HepG2 (cell line): ENCODE measurements around the gene ALKBH5. TPM values are rescaled to one million over a fixed set of nuclear protein-coding genes. Genes with fewer than 3 reads are reported as not detected.

Experiments
- CHD2 ChIP-seq: IDR thresholded peaks from 2 replicates; pipeline ENCODE4 v1.6.1; 2011; ENCODE audit warnings: low read depth, low read length, improper control_type of control experiment
- JUN ChIP-seq: sonication (generic); formaldehyde crosslinking; IDR thresholded peaks from 2 replicates; pipeline ENCODE4 v1.4.0; 2020; ENCODE audit warnings: mild to moderate bottlenecking, missing genetic modification reagents
- KDM4B ChIP-seq: sonication (generic); formaldehyde crosslinking; IDR thresholded peaks from 2 replicates; pipeline ENCODE4 v1.4.0; 2020; ENCODE audit warnings: missing genetic modification reagents
- KLF9 ChIP-seq: IDR thresholded peaks from 2 replicates; pipeline ENCODE4 v1.6.1; 2016; ENCODE audit warnings: low read depth
- MAFF ChIP-seq: IDR thresholded peaks from 2 replicates; pipeline ENCODE4 v1.6.1; 2011; ENCODE audit warnings: low read depth, low read length, improper control_type of control experiment
- NFYB ChIP-seq: sonication (generic); formaldehyde crosslinking; IDR thresholded peaks from 2 replicates; pipeline ENCODE4 v1.4.0; 2020; ENCODE audit warnings: missing genetic modification reagents
- PRPF4 ChIP-seq: fragments of 200-400 bp; formaldehyde crosslinking; IDR thresholded peaks from 2 replicates; pipeline ENCODE4 v1.6.1; 2016; ENCODE audit warnings: low read length, low read depth; ENCODE audit not compliant: poor library complexity, severe bottlenecking
- RXRB ChIP-seq: IDR thresholded peaks from 2 replicates; pipeline ENCODE4 v1.6.1; 2016; ENCODE audit warnings: borderline replicate concordance, missing genetic modification reagents, missing compliant biosample characterization
- TBP ChIP-seq: sonication (generic); formaldehyde crosslinking; IDR thresholded peaks from 2 replicates; pipeline ENCODE4 v1.5.0; 2020; ENCODE audit warnings: missing genetic modification reagents
- TEAD2 ChIP-seq: sonication (generic); formaldehyde crosslinking; IDR thresholded peaks from 2 replicates; pipeline ENCODE4 v1.9.0; 2021; ENCODE audit warnings: missing genetic modification reagents
- ZMYM3 ChIP-seq: sonication (generic); formaldehyde crosslinking; IDR thresholded peaks from 2 replicates; pipeline ENCODE4 v1.5.1; 2020; ENCODE audit warnings: mild to moderate bottlenecking, missing genetic modification reagents
- ZNF383 ChIP-seq: sonication (generic); formaldehyde crosslinking; IDR thresholded peaks from 2 replicates; pipeline ENCODE4 v1.4.0; 2020; ENCODE audit warnings: missing genetic modification reagents, mild to moderate bottlenecking, borderline replicate concordance
- ZNF431 ChIP-seq: sonication (generic); formaldehyde crosslinking; IDR thresholded peaks from 2 replicates; pipeline ENCODE4 v1.9.0; 2022; ENCODE audit warnings: missing genetic modification reagents, low read depth, mild to moderate bottlenecking, borderline replicate concordance
- ZNF484 ChIP-seq: sonication (generic); formaldehyde crosslinking; IDR thresholded peaks from 2 replicates; pipeline ENCODE4 v1.5.1; 2020; ENCODE audit warnings: mild to moderate bottlenecking, low read depth, missing genetic modification reagents, borderline replicate concordance
- ZNF569 ChIP-seq: sonication (generic); formaldehyde crosslinking; IDR thresholded peaks from 2 replicates; pipeline ENCODE4 v1.5.0; 2020; ENCODE audit warnings: mild to moderate bottlenecking, missing genetic modification reagents, moderate library complexity, borderline replicate concordance
- ZNF788 ChIP-seq: sonication (generic); formaldehyde crosslinking; IDR thresholded peaks from 2 replicates; pipeline ENCODE4 v1.5.0; 2020; ENCODE audit warnings: mild to moderate bottlenecking, missing genetic modification reagents, borderline replicate concordance
- ZNF792 ChIP-seq: IDR thresholded peaks from 2 replicates; pipeline ENCODE4 v1.6.1; 2016
- ZNF878 ChIP-seq: sonication (generic); formaldehyde crosslinking; IDR thresholded peaks from 2 replicates; pipeline ENCODE4 v1.8.1; 2023; ENCODE audit warnings: mild to moderate bottlenecking, missing genetic modification reagents, moderate library complexity
- polyA plus RNA-seq, 8 experiments: library from polyadenylated mRNA; depleted of rRNA in 3 of 8; stranded (reverse) in 7 of 8; unstranded in 1 of 8; fragments of >200 nt; fragmentation: Illumina TruSeq in 4 of 8; extraction: Trizol in 4 of 8; gene quantifications; 2 replicates each; pipeline versions ENCODE4 v1.2.1 to v1.2.3, GENCODE V29; 2011 to 2016; ENCODE audit warnings: low read depth in 4 of 8, missing spikeins in 1 of 8, mixed read lengths in 1 of 8; ENCODE audit not compliant: insufficient read depth in 1 of 8
- total RNA-seq, 5 experiments: library from RNA; depleted of rRNA; stranded (reverse); fragments of >200 nt; fragmentation: Illumina TruSeq; extraction: Trizol; gene quantifications; 2 replicates each; pipeline ENCODE4 v1.2.3, GENCODE V29; 2016; ENCODE audit warnings: low read depth in 1 of 5
- TF ChIP-seq, protein P1 (sequence below): sonication (generic); formaldehyde crosslinking; IDR thresholded peaks from 2 replicates; pipeline ENCODE4 v1.9.0; 2021; ENCODE audit warnings: missing genetic modification reagents, borderline replicate concordance
- TF ChIP-seq, protein P2 (sequence below): sonication (generic); formaldehyde crosslinking; IDR thresholded peaks from 2 replicates; pipeline ENCODE4 v1.8.0; 2022; ENCODE audit warnings: missing genetic modification reagents, mild to moderate bottlenecking, moderate library complexity, borderline replicate concordance
- TF ChIP-seq, protein P3 (sequence below): sonication (generic); formaldehyde crosslinking; conservative IDR thresholded peaks from 2 replicates; pipeline ENCODE4 v1.8.0; 2022; ENCODE audit warnings: mild to moderate bottlenecking, moderate library complexity, missing genetic modification reagents

ALKBH5 gene
- total and polyA plus RNA-seq, 2 of the 13 experiments (the other 11 are each of a cell fraction or from before 2014, with no cell fraction given): 68.9 to 76.9 TPM

DNA sequence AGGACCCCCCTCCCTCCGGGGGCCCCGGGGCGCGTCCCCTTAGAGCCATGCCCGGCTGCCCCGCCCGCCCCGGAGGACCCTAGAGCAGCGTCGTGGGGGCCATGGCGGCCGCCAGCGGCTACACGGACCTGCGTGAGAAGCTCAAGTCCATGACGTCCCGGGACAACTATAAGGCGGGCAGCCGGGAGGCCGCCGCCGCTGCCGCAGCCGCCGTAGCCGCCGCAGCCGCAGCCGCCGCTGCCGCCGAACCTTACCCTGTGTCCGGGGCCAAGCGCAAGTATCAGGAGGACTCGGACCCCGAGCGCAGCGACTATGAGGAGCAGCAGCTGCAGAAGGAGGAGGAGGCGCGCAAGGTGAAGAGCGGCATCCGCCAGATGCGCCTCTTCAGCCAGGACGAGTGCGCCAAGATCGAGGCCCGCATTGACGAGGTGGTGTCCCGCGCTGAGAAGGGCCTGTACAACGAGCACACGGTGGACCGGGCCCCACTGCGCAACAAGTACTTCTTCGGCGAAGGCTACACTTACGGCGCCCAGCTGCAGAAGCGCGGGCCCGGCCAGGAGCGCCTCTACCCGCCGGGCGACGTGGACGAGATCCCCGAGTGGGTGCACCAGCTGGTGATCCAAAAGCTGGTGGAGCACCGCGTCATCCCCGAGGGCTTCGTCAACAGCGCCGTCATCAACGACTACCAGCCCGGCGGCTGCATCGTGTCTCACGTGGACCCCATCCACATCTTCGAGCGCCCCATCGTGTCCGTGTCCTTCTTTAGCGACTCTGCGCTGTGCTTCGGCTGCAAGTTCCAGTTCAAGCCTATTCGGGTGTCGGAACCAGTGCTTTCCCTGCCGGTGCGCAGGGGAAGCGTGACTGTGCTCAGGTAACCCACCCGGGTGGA lies 759 bp downstream of the ALKBH5 start (continued):
- TF ChIP-seq, protein P1, sequence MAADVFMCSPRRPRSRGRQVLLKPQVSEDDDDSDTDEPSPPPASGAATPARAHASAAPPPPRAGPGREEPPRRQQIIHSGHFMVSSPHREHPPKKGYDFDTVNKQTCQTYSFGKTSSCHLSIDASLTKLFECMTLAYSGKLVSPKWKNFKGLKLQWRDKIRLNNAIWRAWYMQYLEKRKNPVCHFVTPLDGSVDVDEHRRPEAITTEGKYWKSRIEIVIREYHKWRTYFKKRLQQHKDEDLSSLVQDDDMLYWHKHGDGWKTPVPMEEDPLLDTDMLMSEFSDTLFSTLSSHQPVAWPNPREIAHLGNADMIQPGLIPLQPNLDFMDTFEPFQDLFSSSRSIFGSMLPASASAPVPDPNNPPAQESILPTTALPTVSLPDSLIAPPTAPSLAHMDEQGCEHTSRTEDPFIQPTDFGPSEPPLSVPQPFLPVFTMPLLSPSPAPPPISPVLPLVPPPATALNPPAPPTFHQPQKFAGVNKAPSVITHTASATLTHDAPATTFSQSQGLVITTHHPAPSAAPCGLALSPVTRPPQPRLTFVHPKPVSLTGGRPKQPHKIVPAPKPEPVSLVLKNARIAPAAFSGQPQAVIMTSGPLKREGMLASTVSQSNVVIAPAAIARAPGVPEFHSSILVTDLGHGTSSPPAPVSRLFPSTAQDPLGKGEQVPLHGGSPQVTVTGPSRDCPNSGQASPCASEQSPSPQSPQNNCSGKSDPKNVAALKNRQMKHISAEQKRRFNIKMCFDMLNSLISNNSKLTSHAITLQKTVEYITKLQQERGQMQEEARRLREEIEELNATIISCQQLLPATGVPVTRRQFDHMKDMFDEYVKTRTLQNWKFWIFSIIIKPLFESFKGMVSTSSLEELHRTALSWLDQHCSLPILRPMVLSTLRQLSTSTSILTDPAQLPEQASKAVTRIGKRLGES (CRISPR knock-in tag): no peak
- TF ChIP-seq ZNF788 (CRISPR knock-in tag) (no peak; the same call in 1 of the 2 replicates), ZNF569 (CRISPR knock-in tag) (no peak), ZNF792 (CRISPR knock-in tag) (no peak), ZNF383 (CRISPR knock-in tag) (no peak), PRPF4 (no peak), CHD2 (no peak), TBP (CRISPR knock-in tag) (no peak), ZNF878 (CRISPR knock-in tag) (no peak), ZNF431 (CRISPR knock-in tag) (no peak), JUN (CRISPR knock-in tag) (no peak), RXRB (CRISPR knock-in tag) (no peak), KLF9 (CRISPR knock-in tag) (no peak), ZMYM3 (0 out of 2 replicates have a peak, but pooled peaks have one; percentile 10), KDM4B (CRISPR knock-in tag) (no peak), ZNF484 (CRISPR knock-in tag) (no peak), NFYB (CRISPR knock-in tag) (no peak), TEAD2 (CRISPR knock-in tag) (no peak), MAFF (no peak)
- TF ChIP-seq, protein P2, sequence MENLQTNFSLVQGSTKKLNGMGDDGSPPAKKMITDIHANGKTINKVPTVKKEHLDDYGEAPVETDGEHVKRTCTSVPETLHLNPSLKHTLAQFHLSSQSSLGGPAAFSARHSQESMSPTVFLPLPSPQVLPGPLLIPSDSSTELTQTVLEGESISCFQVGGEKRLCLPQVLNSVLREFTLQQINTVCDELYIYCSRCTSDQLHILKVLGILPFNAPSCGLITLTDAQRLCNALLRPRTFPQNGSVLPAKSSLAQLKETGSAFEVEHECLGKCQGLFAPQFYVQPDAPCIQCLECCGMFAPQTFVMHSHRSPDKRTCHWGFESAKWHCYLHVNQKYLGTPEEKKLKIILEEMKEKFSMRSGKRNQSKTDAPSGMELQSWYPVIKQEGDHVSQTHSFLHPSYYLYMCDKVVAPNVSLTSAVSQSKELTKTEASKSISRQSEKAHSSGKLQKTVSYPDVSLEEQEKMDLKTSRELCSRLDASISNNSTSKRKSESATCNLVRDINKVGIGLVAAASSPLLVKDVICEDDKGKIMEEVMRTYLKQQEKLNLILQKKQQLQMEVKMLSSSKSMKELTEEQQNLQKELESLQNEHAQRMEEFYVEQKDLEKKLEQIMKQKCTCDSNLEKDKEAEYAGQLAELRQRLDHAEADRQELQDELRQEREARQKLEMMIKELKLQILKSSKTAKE (CRISPR knock-in tag): no peak
- TF ChIP-seq, protein P3, sequence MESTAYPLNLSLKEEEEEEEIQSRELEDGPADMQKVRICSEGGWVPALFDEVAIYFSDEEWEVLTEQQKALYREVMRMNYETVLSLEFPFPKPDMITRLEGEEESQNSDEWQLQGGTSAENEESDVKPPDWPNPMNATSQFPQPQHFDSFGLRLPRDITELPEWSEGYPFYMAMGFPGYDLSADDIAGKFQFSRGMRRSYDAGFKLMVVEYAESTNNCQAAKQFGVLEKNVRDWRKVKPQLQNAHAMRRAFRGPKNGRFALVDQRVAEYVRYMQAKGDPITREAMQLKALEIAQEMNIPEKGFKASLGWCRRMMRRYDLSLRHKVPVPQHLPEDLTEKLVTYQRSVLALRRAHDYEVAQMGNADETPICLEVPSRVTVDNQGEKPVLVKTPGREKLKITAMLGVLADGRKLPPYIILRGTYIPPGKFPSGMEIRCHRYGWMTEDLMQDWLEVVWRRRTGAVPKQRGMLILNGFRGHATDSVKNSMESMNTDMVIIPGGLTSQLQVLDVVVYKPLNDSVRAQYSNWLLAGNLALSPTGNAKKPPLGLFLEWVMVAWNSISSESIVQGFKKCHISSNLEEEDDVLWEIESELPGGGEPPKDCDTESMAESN (CRISPR knock-in tag): no peak
